IMR-90 (cell line): ENCODE measurements around the gene SHB.

Experiments used
- BHLHE40 ChIP-seq: fragments of 150-350 bp; IDR thresholded peaks from 2 replicates; pipeline ENCODE4 v1.6.1; 2016; ENCODE audit warnings: mild to moderate bottlenecking, low read depth, low read length
- CEBPB ChIP-seq: IDR thresholded peaks from 2 replicates; pipeline ENCODE4 v1.6.1; 2012; ENCODE audit warnings: low read depth, low read length, improper control_type of control experiment
- CHD1 ChIP-seq: IDR thresholded peaks from 2 replicates; pipeline ENCODE4 v1.6.1; 2012; ENCODE audit warnings: low read depth, low read length, improper control_type of control experiment
- FOS ChIP-seq: fragments of 150-350 bp; IDR thresholded peaks from 2 replicates; pipeline ENCODE4 v1.6.1; 2016; ENCODE audit warnings: low read depth, low read length
- MAZ ChIP-seq: IDR thresholded peaks from 2 replicates; pipeline ENCODE4 v1.6.1; 2012; ENCODE audit warnings: low read depth, mild to moderate bottlenecking, low read length, improper control_type of control experiment, moderate library complexity, borderline replicate concordance
- POLR2A ChIP-seq: IDR thresholded peaks from 2 replicates; pipeline ENCODE4 v1.6.1; 2012; ENCODE audit warnings: mild to moderate bottlenecking, low read depth, low read length
- RAD21 ChIP-seq: IDR thresholded peaks from 2 replicates; pipeline ENCODE4 v1.6.1; 2012; ENCODE audit warnings: low read length, improper control_type of control experiment
- RFX5 ChIP-seq: IDR thresholded peaks from 2 replicates; pipeline ENCODE4 v1.8.0; 2012; ENCODE audit warnings: low read depth, mild to moderate bottlenecking, low read length, moderate library complexity
- TF ChIP-seq, protein P1 (sequence below): conservative IDR thresholded peaks from 2 replicates; pipeline ENCODE4 v1.5.1; 2012; ENCODE audit warnings: mild to moderate bottlenecking, low read depth, low read length, improper control_type of control experiment
- TF ChIP-seq, protein P2 (sequence below): fragments of 150-350 bp; IDR thresholded peaks from 2 replicates; pipeline ENCODE4 v1.6.1; 2017; ENCODE audit warnings: mild to moderate bottlenecking, antibody characterized with exemption, low read length, low read depth

DNA sequence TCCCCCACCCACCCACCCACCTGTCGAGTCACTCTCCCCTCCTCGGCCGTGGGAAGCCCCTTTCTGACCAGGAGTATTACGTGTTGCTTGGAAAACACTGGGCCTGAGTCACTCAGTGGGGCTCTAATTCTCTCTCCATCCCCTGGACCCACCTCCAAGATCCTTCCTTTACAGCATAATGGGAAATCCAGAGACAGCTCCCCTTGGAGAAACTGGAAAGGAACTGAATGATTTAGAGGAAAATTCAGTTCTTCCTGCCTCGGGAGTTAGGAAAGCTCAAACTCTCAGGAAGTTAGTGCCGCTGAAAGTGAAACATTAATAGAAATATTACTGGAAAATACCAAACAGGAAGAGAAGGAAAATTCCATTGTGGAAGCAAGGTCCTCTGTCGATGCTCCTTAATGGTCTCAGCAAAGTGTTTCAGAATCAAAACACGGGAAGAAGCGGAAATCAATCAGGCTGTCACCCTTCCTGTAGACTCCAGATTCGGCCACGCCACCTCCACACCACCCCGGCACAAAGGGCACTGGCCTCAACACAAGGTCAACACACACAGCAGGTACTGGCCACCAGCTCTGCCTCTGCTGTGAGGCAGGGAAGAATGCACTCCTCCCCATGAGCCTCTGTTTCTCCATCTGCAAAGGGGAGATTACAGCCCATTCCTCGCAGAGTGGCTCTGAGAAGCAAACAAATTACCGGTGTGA is 9.6 kb downstream of the SHB start:
- TF ChIP-seq RAD21 (peak; percentile 5; the same call in 1 of the 2 replicates), CEBPB (no peak), POLR2A (no peak), BHLHE40 (no peak), RFX5 (no peak), MAZ (no peak), FOS (0 out of 2 replicates have a peak, but pooled peaks have one; percentile 18), CHD1 (no peak)
- TF ChIP-seq, protein P1, sequence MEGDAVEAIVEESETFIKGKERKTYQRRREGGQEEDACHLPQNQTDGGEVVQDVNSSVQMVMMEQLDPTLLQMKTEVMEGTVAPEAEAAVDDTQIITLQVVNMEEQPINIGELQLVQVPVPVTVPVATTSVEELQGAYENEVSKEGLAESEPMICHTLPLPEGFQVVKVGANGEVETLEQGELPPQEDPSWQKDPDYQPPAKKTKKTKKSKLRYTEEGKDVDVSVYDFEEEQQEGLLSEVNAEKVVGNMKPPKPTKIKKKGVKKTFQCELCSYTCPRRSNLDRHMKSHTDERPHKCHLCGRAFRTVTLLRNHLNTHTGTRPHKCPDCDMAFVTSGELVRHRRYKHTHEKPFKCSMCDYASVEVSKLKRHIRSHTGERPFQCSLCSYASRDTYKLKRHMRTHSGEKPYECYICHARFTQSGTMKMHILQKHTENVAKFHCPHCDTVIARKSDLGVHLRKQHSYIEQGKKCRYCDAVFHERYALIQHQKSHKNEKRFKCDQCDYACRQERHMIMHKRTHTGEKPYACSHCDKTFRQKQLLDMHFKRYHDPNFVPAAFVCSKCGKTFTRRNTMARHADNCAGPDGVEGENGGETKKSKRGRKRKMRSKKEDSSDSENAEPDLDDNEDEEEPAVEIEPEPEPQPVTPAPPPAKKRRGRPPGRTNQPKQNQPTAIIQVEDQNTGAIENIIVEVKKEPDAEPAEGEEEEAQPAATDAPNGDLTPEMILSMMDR, result no peak
- TF ChIP-seq, protein P2, sequence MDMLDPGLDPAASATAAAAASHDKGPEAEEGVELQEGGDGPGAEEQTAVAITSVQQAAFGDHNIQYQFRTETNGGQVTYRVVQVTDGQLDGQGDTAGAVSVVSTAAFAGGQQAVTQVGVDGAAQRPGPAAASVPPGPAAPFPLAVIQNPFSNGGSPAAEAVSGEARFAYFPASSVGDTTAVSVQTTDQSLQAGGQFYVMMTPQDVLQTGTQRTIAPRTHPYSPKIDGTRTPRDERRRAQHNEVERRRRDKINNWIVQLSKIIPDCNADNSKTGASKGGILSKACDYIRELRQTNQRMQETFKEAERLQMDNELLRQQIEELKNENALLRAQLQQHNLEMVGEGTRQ, result no peak
